Activated CD4-positive, alpha-beta T cell treated with anti-CD3 and anti-CD28 coated beads for 48 hours (primary cell): ENCODE measurements around the gene RANBP1.

ENCODE experiments used
- DNase-seq: peaks from one replicate; pipeline ENCODE4 v3.0.0-alpha.2; 2020

The RANBP1 gene

GRCh38 chr22:20089226-20089976 lies 26.5 kb upstream of the RANBP1 start:
- DNase-seq = no peak

DNA sequence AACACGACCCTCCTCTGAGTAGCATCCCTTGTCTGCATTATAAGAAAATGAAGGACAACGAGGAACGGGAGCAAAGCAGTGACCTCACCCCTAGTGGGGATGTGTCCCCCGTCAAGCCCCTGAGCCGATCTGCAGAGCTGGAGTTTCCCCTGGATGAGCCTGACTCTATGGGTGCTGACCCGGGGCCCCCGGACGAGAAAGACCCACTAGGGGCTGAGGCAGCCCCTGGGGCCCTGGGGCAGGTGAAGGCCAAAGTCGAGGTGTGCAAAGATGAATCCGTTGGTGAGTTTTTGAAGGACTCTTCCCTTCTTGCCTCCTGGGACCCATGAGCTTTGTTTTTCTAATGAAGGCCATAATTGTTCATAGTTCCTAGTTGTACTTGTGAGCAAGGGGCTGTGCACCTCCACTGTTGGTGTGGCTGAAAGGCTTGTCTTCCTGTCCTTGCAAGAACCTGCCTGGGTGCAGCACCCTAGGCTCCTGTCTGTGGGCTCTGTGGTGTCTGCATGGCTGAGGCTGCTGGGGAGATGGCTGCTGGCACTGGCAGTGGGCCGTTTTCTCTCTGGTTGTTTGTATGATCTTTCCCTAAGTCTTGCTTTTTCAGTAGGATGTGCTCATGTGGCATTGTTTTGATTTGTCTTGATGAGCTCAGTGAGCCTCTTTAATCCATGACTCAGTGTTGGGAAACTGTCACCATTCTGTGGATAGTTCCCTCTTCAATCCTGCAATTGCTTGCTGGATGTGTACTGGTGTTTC lies 25.8 kb upstream of the RANBP1 start:
- no peak for DNase-seq

GRCh38 chr22:20090730-20091240 lies 25.1 kb upstream of the RANBP1 start:
- DNase-seq = no peak

DNA sequence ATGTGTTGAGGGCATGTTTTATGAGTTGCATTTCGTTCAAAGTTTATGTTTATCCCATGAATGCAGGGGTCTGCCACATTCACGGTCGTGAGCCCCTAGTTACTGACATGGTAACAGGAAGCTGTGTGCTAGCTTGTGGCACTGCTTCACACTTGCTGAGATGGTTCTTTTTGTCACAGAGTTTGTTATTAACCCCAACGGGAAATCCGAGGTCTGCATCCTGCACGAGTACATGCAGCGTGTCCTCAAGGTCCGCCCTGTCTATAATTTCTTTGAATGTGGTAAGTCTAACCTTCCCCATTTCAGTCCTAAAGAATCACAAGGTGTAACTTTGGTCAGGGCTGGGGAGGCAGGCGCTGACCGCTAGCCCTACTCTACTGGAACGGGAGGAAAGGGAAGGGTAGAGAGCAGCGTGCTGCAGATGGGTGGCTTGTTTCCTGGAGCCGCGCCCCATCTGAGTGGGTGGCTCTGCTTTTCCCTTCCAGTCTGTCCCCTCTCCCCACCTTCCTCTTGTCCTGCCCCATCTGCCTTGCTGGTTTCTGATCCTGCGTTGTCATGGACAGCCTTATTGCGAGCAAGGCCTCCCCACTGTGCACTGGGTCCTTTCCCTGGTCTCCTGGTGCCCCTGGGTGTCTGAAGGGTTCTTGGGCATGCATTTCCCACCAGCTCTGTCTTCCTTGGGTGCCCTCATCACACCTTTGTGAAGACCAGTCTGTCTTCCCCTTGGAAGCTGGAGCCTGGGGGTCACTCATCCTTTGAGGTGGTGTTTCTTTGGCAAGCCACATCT lies 24.0 kb upstream of the RANBP1 start:
- DNase-seq = no peak

- no peak for DNase-seq
Observed at GRCh38 chr22:20092477-20092854, 23.4 kb upstream of the RANBP1 start.

- DNase-seq = no peak
Observed at GRCh38 chr22:20093418-20094196, 22.3 kb upstream of the RANBP1 start.

GRCh38 chr22:20094197-20094807 lies 21.6 kb upstream of the RANBP1 start:
- no peak for DNase-seq

DNA sequence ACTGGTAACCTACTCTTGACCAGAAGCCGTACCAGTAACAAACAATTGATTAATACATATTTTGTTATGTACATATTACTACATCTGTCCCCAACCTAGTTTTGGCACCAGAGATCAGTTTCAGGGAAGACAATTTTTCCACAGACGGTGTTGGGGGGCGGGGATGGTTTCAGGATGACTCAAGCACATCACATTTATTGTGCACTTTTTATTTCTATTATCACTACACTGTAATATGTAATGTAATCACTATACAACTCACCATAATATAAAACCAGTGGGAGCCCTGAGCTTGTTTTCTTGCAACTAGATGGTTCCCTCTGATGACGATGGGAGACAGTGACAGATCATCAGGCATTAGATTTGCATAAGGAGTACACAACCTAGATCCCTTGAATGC lies 20.4 kb upstream of the RANBP1 start:
- DNase-seq = peak; percentile 44

GRCh38 chr22:20096574-20097420 lies 19.1 kb upstream of the RANBP1 start:
- no peak for DNase-seq

- DNase-seq = no peak
Observed at GRCh38 chr22:20099099-20099711, 16.7 kb upstream of the RANBP1 start.

- DNase-seq = no peak
Observed at GRCh38 chr22:20101638-20102037, 14.3 kb upstream of the RANBP1 start.

DNA sequence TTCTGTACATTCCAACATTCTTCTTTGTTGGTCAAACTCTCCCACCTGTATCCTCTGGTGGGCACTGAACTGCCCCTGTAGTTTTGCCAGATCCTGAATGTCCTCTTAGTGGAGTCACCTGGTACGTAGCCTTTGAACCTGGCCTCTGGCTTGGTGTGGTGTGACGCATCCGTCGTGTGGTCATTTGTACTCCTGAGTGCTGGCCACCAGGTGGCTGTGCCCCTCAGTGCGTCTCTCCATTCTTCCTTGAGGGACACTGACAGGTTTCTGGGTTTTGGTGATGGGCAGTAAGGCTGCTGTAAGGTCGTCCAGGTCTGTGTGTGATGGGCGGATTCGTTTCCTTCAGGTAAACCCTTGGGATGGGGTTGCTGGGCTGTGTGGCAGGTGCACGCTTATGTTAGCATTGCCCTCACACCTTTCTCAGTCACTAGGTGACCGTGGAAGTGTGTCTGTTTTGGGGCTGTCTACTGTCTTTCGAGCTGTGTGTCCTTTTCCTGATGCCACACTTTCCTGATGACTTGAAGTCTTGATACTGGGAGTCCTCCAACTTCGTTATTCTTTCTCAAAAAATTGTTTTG lies 13.6 kb upstream of the RANBP1 start:
- no peak for DNase-seq

DNA sequence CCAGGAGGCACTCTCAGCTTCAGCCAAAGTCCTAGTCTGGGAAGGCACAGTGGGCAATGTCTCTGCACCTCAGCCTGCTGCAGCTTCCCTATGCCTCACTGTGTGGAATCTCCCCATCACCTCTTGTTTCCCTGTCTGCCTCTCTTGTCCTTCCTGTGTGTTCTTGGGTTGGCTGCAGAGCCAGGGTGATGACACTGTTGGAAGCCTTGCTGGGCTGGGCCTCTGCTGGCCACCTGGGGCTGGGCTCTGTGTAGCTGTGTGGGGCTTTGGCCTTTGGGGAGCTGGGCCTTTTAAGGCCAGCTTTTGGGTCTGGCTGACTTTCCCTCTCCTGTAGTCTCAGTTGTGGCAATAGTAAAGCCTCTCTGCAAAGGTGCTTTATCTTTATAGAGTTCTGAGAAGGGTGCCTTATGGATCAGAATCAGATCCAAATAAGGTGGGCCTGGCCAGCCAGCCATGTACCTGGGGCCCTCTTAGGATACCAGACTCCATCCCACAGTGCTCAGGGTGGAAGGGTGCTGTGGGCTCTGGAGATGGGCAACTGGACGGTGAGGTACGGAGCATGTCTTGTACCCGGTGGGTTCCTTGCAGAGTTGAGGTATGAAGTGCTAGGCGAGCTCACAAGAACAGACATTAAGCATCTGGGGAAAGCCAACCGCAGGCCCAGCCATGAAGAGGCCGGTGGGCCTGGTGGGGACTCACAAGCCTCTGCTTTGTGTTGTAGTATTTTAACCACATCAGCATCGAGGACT lies 10.3 kb upstream of the RANBP1 start:
- no peak for DNase-seq

- DNase-seq = no peak
Observed at GRCh38 chr22:20106205-20106848, 9.6 kb upstream of the RANBP1 start.

DNA sequence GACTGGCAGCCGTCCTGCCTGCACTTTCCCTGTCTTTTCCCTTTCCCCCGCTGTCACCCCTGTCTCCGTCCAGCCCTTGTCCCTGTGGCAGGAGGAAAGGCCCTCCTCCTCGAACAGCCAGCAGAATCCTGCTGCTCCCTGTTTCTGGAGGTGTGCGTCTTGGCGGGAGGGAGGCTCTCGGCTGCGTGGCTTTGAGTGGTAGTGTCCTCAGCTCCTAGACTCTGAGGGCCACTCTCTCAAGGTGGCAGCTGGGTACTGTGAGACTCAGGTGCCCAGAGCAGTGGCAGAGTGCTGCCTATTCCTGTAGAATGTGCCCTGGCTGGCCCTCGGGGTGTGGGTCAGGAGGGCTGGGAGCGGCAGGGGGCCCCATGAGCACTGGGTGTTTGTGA lies 9.1 kb upstream of the RANBP1 start:
- DNase-seq = no peak

- no peak for DNase-seq
Observed at GRCh38 chr22:20107471-20107901, 8.4 kb upstream of the RANBP1 start.

- DNase-seq = no peak
Observed at GRCh38 chr22:20107951-20108756, 7.8 kb upstream of the RANBP1 start.

DNA sequence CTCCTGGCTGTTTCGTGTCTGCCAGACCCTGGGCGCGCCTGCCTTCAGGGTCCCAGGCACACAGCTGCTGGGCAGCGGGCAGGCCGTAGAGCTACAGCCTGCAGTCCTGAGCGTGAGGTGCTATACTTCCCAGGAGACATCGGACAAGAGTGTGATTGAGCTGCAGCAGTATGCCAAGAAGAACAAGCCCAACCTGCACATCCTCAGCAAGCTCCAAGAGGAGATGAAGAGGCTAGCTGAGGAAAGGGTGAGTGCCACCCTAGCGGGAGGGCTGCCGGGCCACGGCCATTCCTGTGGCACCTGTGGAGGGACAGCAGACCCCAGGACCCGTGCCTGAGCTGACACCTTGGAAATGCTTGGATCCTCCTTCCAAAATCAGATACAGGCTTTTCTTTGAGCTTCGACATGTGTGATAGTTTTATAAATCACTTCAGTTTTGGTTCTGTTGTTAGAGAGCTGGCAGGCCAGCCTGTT lies 7.1 kb upstream of the RANBP1 start:
- no peak for DNase-seq
